HG03354 (cell line): Measurements from ENCODE around the gene SLC5A11.

Experiments
- ATAC-seq: cut with Tn5 transposase; IDR thresholded peaks from one replicate; pipeline ENCODE4 v1.9.1; 2021; ENCODE audit warnings: mild to moderate bottlenecking; ENCODE audit not compliant: unreplicated experiment, poor library complexity, severe bottlenecking

The SLC5A11 gene

DNA sequence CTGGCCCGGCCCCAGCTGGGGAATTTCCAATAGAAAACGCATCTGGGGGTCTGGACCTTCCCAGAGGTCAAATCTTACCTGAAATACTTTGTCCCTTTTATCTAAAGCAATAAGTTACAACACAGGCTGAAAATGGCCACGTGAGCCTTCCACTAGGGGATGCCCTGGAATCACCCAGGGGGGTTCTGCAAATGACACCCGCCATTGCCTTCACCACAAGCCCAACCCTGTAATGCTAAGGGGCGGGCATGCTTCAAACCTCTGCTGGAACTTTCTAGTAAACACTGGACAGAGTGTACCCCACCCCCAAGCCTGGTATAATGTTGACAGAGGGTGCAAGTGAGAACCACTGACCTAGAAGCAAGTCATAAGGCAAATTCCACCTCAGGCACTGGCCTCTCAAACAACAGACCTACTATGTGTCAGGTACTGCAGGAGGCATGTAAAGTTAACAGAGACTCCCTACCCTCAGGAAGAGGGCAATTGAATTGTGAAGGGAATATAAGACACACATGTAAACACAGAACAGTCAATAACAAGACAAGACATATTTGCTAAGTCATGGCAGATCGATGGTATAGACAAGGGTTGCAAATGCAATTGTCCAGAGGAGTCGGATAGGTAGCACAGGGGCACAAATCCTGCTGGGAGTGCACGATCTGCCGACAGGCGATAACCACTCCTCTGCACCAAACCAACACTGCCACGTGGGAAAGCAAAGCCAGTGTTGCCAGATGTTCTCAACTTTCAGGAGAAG, 110.4 kb downstream of the SLC5A11 start:
- no peak for ATAC-seq

DNA sequence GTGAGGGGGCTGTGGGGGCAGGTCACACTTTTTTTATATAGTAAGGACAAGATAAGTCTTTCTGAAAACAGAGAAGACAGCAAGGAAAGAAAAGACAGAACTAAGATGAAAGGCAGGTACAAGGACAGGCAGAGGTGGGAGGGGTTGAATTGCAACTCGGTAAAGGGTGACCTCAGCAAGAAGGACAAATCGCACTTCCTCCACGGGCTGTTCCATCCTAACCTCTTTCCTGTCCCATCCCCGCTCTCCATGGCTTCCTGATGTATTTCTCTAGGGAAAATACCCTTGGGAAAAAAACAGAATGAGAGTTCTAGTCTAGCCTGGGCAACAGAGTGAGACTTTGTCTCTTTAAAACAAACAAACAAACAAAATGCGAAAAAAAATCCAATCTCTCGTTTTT, 112.1 kb downstream of the SLC5A11 start:
- ATAC-seq, result no peak
